NAMALWA (cell line): ENCODE measurements around the gene LNX1.

Experiments used
- DNase-seq: peaks from one replicate; pipeline ENCODE4 v3.0.0-alpha.2; 2015; ENCODE audit warnings: low spot score

LNX1 gene

DNA sequence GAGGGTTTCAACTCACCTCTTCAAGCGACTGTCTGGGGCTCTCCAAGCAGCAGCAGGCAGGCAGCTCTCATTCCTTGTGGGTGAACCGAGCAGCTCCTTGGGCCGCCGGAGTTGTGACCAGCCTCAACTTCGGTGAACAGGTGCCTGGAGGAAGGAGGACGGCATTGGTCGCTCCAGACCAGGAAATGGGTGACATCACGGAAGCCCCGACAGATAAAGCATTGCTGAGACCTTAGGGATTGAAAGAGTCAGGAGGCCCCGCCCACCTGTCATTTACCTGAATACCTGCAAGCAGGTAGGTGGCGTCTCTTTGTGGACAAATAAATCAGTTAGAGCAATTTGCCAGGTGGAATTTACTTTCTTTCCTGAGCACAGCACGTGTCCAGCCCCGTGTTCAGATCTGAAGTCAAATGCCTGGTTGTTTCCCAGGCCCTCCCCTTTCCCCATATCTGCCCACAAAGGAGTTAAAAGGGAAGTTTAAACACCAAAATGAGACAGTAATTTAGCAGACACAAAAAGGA is at the start of gene LNX1:
Gene LNX1 (minus strand): TSS at position 115 of the 521 bp plus-strand sequence. CDS start 17,484 bp downstream, outside the sequence.
- no peak for DNase-seq

DNA sequence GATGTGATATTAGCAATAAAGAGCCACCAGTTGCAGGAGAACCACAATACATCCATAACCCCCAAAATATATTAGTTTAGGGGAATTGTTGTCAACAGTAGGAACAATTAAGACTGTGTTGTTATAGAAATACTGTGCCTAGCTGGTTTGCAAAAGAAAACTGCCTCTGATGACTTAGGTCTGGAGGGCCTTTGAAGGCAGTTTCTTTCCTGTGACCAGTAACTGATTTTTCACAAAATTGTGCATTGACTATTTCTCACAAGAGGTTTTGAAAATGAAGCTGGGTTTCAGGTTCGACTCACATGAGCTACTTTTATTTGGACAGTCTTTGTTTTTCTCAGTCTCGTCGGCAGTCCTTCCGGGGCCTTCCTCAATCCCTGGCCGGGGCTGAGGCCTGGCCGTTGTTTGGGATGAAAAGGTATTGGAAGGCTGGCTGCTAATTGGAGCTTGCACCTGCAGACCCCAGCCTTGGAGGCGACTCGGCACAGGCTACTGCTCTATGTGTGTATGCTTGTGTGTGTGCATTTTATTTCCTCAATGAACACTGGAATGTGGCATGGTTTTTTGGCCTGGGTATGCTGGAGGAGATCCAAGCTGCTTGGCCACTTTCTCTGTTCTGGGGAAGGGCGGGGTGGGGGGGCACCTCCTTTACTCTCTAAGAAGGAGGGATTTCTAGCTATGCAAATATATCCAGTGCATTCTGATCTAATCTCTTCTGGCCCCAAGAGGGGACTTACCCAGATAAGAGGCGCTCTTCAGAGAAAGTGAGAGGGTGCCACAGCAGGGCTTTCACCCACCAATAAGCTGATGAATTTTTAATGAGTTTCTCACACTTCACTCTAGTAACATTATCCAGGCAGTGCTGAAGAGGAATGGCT is 49.5 kb upstream of the LNX1 start:
- no peak for DNase-seq

DNA sequence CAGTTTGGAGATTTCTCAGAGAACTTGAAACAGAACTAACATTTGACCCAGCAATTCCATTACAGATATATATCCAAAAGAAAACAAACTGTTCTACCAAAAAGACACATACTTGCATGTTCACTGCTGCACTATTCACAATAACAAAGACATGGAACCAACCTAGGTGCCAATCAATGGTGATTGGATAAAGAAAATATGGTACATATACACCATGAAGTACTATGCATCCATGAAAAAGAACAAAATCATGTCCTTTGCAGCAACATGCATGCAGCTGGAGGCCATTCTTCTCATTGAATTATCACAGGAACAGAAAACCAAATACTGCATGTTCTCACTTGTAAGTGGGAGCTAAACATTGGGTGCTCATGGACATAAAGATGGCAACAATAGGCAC is 47.6 kb upstream of the LNX1 start:
- no peak for DNase-seq

DNA sequence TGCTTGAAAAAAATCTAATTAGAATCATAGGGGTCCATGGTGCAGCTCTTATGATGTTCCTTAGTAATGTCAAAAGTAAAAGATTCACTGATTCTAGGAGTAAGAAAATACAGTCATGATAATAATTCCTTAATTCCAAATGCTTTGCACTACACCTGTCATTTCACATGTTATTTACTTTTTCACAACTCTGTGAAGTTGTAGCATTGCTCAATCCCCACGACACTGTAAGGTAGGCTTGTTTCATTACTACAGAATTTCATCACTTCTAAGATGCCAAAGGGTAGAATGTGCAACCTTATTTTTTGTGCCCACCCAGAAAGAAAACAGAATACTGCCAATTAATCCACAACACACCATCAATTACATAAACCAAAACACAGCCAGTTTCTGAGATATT is 46.1 kb upstream of the LNX1 start:
- DNase-seq: no peak

DNA sequence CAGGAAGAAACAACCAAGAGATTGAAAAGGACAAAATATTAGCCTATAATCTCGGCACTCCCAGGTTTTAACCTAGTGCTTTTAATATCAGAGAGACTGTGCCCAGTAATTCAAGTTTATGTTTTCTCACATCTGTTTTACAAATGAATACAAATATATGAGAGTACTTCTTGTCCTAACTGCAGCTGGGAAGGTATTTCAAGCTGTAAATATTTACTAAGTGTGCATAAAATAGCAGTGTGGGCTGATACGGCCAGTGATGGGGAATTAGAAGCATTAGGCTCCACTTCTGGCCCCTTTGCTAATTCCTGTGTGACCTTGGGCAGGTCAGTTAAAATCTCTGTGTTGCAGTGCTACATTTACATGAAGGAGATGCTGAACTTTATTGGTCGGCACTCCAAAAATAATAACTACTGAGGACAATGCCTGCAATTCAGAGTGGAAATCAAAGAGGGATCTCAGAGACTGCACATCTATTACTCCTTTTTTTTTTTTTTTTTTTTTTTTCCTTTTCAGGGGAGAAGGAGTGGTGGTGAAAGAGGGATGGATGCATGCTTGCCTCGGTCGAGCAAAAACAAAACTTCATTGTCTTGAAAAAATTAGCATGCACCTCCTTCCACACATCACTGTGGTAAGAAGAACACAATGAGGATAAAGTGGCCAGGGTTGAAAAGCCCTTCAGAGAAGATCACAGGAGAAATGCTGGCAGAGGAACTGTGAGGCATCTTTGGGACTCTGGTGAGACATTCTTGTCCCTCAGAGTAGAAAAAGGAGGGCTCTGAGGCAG is 44.6 kb upstream of the LNX1 start:
- DNase-seq: no peak

DNA sequence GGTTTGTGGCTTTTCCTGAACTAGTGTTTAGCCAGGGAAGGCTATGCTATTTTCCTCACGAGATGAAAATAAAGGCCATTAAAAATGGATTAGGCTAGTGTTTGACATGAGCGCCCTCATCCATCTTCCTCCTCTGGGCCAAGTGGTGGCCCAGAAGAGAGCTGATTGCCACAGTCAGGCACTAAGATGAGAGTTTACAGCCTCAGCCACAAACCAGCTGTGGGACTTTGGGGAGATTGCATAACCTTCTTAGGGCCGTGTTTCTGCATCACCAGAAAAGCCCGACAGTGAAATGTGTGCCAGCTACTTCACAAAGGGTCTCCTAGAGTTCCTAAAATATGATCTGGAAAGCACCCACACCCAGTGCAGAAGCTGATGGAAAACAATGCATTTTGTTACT is 42.3 kb upstream of the LNX1 start:
- DNase-seq: no peak

DNA sequence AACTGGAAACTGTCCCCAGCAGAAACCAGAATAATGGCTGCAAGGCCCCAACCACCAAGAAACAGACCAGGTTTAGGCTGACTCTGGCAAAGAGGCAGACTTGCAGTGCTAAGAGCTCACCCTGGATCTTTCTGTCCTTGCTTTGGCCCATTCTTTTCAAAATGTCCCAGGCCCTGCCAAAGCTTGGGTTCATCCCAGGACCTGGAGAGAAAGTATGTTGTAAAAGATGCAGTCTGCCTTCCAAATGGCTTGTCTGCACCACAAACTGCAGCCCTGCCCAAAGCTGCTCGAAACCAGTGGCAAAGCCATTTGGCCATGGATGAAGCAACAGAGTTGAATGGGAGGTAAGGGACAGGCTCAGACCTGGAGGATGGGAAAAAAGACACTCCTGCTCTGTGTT is 38.0 kb upstream of the LNX1 start:
- DNase-seq: no peak

DNA sequence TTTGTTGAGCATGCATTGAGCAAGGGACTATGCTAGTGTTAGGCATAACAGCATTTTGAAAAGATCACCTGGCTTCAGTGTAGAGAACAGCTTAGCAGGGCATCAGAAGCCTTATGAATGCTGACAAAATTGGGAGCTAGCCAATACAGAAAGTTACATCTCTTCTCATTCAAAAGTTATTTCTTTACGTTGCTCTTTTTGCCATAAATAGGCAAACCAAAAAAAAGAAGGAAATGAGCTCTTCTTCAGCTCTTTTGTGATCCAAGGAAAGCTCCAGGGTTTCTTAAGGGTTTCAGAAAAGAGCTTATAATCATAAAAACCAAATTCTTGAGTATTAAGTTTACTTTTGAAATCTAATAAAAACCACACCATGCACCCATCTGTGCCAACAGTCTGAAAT is 35.2 kb upstream of the LNX1 start:
- DNase-seq: no peak

DNA sequence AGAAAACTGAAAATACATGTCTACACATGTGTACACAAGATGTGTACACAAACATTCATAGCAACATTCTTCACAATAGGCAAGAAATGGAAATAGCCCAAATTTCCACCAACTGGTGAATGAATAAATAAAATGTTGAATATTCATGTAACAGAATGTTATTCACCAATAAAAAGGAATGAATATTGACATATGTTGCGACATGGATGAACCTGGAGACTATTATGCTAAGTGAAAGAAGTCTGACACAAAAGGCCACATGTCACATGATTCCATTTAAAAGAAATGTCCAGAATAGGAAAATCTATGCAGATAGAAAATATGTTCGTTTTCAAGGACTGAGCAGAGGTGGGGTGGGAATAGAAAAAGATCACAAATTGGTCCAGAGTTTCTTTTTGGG is 34.6 kb upstream of the LNX1 start:
- no peak for DNase-seq

DNA sequence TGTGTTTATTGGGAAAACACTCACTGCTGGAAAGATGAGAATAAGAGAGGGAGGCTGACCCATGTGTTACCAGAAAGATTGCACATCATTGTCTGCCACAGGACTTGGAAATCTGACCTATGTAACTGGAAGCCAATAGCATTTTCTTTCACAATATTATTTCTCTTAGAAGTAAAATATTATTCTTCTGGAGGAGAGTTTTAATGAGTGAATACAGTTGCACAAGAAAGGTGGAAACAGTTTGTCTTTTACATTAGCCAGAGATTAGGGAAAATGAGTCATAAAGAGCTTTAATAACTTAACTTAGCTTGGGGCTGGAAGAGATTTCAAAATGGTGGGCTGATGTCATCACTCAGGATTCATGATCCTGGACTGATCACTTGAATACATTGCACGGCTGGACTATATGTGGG is 31.5 kb upstream of the LNX1 start:
- no peak for DNase-seq

DNA sequence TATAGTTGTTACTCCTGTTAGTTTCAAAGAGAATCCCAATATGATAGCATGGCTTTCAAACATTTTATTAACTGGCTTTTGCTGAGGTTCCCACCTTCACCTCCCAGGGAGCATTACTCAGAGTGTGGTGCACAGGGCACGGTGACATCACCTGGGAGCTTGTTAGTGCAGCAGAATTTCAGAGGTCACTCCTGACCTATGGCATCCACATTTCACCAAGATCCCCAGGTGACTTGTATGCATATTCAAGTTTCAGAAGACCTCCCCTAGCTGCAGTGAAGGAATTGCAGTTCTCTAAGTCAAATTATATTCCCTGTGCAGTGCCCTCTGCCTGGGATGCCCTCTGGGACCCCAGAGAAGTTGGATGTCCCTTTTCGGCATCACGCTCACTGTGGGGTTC is 29.7 kb upstream of the LNX1 start:
- no peak for DNase-seq

DNA sequence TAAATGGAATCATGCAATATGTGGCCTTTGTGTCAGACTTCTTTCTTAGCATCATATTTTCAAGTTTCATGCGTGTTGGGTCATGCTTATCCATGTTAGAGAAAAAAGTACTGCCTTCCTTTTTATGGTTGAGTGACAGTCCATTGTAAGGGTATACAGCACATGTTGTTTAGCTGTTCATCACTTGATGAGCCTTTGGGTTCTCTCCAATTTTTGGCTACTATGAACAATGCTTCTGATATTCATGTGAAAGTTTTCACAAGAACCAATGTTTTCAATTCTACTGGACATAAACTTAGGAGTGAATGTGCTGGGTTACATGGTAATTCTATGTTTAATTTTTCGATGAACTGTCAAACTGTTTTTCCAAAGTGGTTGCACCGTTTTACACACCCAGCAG is 28.1 kb upstream of the LNX1 start:
- no peak for DNase-seq

DNA sequence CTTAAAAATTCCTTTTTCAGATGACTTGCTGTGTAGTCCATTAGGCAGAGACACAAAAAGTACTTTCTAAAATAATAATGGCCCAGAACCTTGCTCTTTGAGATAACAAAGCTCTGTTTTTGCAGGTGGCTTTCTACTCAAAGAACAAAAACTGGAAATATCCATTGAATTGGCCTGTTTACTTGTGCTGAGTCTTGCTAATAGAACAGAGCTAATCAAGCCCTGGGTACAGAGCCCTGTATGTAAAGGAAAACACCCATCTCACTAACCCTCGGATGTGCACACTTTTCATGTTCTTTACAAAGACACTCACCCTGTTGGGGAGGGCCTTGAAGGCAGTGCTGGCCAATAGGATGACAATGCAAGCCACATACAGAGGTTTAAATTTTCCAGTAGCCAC is 27.0 kb upstream of the LNX1 start:
- no peak for DNase-seq

DNA sequence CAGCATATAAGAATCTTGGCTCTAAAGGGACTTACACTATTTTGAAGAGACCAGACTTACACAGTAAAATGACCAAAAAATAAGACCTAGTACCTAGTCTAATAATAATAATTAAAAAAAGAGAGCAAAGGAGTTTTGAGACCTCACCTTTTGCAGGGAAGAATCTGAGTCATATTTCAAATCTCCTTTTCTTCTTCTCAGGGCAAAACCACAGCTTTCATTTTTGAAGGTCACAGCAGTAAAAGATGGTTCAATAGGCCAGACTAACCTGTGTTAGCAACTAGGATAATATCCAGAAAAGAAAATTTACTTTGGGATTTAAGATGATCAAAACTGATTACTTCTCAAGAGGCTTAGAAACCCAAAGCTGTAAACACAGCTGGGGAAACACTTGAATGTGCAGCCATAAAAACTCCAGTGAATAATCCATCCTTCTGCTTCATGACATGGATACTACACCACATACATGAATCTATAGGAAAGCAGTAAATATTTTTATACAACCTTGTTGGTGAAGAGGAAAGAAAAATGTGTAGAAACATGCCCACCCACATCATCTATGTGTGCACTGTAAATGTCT is 25.9 kb upstream of the LNX1 start:
- DNase-seq: no peak

DNA sequence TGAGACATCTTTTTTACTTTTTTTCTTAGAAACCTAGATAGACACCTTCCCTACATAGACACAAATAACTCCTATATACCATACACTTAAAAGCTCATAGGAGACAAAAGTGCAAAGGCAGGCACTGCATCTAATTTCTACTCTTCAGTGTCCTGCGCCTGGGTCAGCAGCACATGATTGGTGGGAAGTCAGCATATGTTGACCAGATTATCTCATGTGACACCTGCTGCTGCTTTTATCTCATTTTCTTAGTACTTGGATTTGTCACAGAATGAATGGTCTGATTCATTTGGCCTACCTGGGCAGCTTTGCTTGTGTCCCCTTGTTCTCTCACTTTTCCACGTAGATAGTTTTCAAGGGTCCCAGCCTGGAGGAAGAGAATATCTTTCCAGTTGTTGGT is 24.9 kb upstream of the LNX1 start:
- DNase-seq: no peak

DNA sequence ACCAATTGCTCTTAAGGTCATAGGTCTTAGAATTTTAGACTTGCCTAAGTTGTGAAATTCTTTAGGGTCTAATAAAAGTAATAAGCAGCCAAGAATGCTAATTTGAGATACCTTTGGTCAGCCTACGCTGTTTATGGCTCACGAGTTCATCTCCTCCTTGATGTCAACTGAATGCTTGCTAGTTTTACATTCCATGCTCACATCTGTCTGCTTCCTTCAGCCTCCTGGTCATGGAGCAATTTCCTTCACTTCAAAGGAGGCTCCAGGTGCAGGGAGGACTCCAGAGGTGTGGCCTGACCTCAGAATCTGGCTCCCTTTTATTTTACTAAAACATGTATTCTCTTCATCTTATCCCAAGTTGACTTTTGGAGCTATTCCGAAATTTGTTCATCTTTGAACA is 23.3 kb upstream of the LNX1 start:
- DNase-seq: no peak

DNA sequence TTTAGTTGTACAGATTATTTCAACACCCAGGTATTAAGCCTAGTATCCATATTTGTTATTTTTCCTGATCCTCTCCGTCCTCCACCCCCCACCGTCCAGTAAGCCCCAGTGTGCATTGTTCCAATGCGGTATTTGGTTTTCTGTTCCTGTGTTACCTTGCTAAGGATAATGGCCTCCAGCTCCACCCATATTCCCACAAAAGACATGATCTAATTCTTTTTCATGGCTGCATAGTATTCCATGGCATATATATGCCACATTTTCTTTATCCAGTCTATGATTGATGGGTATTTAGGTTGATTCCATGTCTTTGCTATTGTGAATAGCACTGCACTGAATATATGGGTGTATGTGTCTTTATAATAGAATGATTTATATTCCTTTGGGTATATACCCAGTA is 22.1 kb upstream of the LNX1 start:
- no peak for DNase-seq

DNA sequence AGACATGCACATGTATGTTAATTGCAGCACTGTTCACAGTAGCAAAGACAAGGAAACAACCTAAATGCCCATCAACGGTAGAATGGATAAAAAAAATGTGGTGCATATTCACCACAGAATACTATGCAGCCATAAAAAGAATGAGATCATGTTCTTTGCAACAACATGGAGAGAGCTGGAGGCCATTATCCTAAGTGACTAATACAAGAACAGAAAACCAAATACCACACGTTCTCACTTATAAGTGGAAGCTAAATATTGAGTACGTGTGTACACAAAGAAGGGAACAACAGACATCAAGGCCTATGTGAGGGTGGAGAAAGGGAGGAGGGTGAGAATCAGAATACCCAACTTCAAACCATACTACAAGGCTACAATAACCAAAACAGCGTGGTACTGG is 17.4 kb upstream of the LNX1 start:
- DNase-seq: no peak

DNA sequence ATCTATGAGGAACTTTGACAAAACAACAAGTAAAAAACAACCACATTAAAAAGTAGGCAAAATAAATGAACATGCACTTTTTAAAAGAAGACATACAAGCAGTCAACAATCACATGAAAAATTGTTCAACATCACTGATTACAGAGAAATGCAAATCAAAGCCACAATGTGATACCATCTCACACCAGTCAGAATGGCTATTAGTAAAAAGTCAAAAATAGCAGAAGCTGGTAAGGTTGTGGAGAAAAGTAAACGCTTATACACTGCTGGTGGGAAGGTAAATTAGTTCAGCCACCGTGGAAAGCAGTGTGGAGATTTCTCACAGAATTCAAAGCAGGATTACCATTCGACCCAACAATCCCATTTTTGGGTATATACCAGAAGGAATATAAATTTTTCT is 17.0 kb upstream of the LNX1 start:
- DNase-seq: no peak

DNA sequence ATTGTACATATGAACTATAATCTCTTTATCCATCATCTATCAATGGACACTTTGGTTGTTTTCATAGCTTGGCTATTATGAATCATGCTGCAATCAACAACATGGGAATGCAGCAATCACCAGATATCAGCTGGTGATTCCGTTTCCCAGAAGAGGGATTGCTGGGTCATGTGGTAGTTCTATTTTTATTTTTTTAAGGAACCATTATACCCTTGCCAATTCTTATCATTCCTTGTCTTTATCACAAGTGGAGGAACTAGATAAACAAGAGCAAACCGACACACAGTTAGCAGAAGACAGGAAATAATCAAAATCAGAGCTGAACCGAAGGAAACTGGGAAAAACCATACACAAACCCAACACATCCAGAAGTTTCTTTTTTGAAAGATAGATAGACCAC is 14.5 kb upstream of the LNX1 start:
- no peak for DNase-seq

DNA sequence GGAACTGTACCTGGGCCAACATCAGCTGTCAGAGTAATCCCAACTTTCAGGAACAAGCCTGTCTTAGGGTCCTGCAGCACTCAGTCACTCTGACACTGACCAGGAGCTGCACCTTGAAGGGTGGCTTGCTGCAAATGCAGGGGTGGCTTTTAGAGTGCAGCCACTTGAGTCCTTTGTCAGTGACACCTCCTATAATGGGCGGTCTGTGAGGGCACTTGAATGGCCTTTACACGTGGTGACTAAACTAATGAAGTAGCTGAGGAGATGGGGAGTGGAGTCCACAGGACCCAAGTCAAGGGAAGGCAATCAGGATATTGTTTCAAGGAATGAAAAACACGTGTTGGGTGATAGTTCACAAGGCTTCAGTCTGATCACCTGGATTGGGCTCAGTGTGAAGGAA is 11.1 kb upstream of the LNX1 start:
- no peak for DNase-seq

DNA sequence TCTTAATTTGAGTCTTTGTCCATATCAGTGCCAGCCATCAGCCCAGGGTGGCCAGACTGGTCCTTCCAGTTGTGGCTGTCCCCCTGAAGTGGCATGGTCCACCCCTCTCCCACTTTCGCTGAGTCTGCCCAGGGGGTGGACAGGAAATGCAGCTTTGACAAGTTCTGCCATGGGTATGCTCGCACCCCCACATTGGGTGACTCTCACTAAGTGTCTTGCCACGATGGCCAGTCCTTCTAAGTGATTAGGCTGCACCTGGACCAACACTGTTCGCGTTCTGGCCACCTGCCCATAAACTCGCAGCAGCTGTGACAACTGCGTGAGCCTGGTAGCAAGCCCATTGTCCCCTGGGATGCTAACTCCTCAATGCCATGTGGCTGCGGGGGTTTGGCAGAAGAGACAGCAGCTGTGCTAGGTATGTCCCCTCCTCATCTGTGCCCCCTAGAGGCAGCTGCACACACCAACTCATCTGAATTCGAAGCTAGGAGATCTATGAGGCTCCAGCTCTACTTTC is 10.0 kb upstream of the LNX1 start:
- peak; percentile 93 for DNase-seq

DNA sequence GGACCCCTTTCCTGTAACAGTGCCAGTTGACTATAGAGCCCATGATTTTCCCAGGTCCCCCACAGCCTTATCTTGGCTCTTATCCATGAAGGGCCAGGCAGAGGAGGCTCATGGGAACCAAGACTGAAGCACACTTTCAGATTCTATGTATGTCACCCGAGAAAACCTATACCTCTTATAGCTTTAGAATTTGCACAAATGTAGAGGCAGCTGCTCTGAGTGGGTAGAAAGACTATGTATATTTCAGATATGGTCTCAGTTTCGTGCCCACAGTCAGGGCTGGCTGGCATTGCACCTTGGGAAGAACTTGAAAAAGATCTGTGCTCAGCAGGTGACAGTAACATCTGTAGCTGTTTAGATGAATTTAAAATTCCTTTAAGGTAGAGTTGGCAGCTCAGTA is 8.3 kb upstream of the LNX1 start:
- DNase-seq: peak; percentile 20
